ENCODE data around the gene LIPG. TPM values are rescaled to one million over a fixed set of nuclear protein-coding genes. Genes with fewer than 3 reads are reported as not detected.
A peak's percentile ranks its signal among the peaks of the same experiment; 100 is the strongest.
"Not testable (repeated sequence)": the region's sequence is repeated elsewhere in the genome, so short reads cannot be mapped to it uniquely, and the experiment has no call there.

Gene LIPG
- total and polyA plus RNA-seq, 8 donors = 8.8 to 47.1 (median 14.7) TPM

DNA sequence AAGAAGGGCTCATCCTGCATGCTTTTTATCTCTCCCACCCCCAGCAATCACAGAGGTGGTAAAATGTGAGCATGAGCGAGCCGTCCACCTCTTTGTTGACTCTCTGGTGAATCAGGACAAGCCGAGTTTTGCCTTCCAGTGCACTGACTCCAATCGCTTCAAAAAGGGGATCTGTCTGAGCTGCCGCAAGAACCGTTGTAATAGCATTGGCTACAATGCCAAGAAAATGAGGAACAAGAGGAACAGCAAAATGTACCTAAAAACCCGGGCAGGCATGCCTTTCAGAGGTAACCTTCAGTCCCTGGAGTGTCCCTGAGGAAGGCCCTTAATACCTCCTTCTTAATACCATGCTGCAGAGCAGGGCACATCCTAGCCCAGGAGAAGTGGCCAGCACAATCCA is 19.5 kb downstream of the LIPG start:
- Histone ChIP-seq H3K36me3 (peaks cover 0 to 7% of the 10 kb centered on the region in 2 donors), H3K4me3 (no peak overlapping the region), H3K27me3 (no peaks in the 10 kb centered on the region), H3K4me1 (no peaks in the 10 kb centered on the region), H3K27ac (no peak overlapping the region), H3K9me3 (no peaks in the 10 kb centered on the region)
- DNase-seq (no peak), ATAC-seq (no peak)
- TF ChIP-seq, protein P1, sequence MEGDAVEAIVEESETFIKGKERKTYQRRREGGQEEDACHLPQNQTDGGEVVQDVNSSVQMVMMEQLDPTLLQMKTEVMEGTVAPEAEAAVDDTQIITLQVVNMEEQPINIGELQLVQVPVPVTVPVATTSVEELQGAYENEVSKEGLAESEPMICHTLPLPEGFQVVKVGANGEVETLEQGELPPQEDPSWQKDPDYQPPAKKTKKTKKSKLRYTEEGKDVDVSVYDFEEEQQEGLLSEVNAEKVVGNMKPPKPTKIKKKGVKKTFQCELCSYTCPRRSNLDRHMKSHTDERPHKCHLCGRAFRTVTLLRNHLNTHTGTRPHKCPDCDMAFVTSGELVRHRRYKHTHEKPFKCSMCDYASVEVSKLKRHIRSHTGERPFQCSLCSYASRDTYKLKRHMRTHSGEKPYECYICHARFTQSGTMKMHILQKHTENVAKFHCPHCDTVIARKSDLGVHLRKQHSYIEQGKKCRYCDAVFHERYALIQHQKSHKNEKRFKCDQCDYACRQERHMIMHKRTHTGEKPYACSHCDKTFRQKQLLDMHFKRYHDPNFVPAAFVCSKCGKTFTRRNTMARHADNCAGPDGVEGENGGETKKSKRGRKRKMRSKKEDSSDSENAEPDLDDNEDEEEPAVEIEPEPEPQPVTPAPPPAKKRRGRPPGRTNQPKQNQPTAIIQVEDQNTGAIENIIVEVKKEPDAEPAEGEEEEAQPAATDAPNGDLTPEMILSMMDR (IDR thresholded peaks at IDR 0.05) = no peak
- intact Hi-C loops (cut with DNase I) = no loop called here

DNA sequence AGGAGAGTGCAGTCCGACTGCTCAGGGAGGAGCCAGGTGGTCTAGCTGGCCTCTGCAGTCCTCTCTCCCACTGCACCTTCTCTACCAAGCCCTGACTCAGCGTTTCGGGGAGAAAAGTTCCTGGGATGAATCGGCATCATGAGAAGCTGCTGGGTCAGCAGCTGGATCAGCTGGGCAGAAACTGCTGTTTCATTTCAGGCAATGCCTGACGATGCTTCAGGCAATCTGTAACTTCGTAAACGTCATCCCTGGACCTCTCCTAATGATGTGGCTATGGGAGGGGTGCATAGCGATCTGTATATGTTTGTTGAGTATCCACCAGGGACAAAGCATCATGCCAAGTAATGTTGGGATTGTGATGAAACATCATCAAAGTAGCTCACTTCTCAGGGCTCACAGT is 20.7 kb downstream of the LIPG start:
- peaks cover 0 to 8% of the 10 kb centered on the region in 2 donors for H3K36me3 ChIP-seq
- intact Hi-C loops (cut with DNase I) = no loop called here
- DNase-seq = no peak

DNA sequence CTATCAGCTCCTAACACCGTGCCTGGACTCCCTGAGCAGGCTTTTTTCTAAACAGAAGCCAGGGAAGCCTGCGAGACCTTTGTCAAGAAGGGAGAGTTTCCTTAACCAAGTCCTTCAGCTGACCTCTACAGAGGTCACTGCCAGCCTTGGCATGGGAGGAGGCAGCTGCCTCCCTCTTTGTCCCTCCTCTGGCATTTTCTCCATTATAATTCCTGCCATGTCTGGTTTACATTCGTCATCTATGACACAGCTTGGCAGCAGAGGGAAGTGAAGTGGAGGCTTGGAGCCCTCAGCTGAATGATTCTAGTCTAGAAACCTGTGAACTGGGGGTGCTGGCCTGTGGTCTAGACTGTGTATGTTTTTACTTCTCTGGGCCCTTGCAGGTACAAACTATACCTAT is 22.5 kb downstream of the LIPG start:
- ATAC-seq (no peak), DNase-seq (no peak)
- TF ChIP-seq, protein P1 (IDR thresholded peaks at IDR 0.05) = no peak
- H3K4me3 ChIP-seq = no peak overlapping the region
- H3K9me3 ChIP-seq = no peaks in the 10 kb centered on the region
- intact Hi-C loops (cut with DNase I) = no loop called here
- peaks cover 0 to 13% of the 10 kb centered on the region in 2 donors for H3K36me3 ChIP-seq
- no peak overlapping the region for H3K27ac ChIP-seq
- H3K4me1 ChIP-seq = no peaks in the 10 kb centered on the region
- H3K27me3 ChIP-seq = no peaks in the 10 kb centered on the region

More for the DNA sequence above, 20.7 kb downstream of the LIPG start:
- TF ChIP-seq, protein P1 (IDR thresholded peaks at IDR 0.05) = no peak
- no peak overlapping the region for H3K27ac ChIP-seq
- no peak overlapping the region for H3K4me3 ChIP-seq
- no peaks in the 10 kb centered on the region for H3K27me3 ChIP-seq
- ATAC-seq = no peak
- no peaks in the 10 kb centered on the region for H3K4me1 ChIP-seq
- no peaks in the 10 kb centered on the region for H3K9me3 ChIP-seq

DNA sequence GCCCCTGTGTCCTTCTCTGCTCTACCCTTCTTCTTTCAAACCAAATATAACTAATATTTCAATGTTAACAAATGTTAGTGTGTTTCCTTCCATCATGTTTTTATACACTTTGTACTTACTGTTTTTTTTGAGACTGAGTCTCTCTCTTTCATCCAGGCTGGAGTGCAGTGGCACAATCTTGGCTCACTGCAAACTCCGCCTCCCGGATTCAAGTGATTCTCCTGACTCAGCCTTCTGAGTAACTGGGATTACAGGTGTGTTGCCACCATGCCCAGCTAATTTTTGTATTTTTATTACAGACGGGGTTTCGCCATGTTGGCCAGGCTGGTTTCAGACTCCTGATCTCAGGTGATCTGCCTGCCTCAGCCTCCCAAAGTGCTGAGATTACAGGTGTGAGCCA is 23.1 kb downstream of the LIPG start:
- H3K27ac ChIP-seq; H3K4me3 ChIP-seq; intact Hi-C loops (cut with DNase I); H3K9me3 ChIP-seq; H3K27me3 ChIP-seq; H3K4me1 ChIP-seq; DNase-seq: not testable (repeated sequence)
- peaks cover 0 to 16% of the 10 kb centered on the region in 2 donors for H3K36me3 ChIP-seq
- peak; percentile 38 for ATAC-seq

DNA sequence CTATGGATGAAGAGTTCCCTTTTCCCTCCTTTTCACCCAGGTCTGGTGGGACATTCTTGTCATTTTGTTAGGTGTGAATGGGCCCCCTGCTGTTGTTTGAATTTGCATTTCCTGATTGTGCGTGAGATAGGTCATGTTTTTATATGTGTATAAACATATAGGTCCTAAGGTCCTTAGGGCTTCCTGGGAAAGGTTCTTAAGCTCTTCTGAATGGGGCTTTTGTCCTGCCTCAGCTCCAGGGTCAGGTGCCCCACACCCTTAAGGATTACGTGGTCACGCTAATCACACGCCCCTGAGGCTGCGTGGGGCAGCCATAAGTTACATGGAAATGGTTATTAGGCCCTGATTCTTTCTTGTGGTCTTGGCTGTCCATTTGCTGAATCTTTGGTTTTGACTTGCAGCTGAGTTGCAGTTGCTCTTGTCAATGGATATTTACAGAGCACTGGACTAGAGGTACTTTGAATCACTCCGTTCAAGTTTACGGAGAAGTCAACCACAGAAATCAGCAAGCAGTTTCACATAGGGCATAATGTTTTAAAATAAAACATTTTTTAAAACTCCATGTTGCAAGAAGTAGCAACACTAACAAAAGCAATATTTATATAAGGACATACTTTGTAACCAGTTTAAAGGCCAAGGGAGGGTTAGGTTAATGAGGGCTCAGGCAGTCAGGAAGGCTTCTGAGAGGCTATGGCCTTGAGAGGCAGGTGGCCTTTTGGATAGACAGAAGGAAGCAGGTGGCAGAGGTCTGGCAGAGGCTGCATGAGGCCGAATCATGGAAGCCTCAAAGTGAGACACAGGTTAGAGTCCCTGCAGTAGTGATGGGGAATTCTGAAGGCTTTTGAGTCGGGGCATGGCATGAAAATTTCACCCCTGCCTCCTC is 24.2 kb downstream of the LIPG start:
- H3K36me3 ChIP-seq = peaks cover 0 to 24% of the 10 kb centered on the region in 2 donors
- TF ChIP-seq, protein P1 (IDR thresholded peaks at IDR 0.05) = no peak
- H3K4me1 ChIP-seq = no peaks in the 10 kb centered on the region
- no peak for DNase-seq
- intact Hi-C loops (cut with DNase I) = no loop called here
- no peak overlapping the region for H3K27ac ChIP-seq
- no peak overlapping the region for H3K4me3 ChIP-seq
- no peaks in the 10 kb centered on the region for H3K9me3 ChIP-seq
- ATAC-seq = no peak
- H3K27me3 ChIP-seq = no peaks in the 10 kb centered on the region

All from left lung (tissue), 10 donors.